GM12873 (cell line): ENCODE measurements around the gene MADD.

Source experiments
- TF ChIP-seq, protein P1 (sequence below): IDR thresholded peaks from 2 replicates; pipeline ENCODE4 v1.5.1; 2012; ENCODE audit warnings: low read depth, mild to moderate bottlenecking, moderate library complexity, low read length, control low read depth; ENCODE audit not compliant: insufficient read depth; ENCODE audit errors: missing control alignments

Gene MADD

GRCh38 chr11:47373876-47374719, 104.2 kb downstream of the MADD start:
- TF ChIP-seq, protein P1, sequence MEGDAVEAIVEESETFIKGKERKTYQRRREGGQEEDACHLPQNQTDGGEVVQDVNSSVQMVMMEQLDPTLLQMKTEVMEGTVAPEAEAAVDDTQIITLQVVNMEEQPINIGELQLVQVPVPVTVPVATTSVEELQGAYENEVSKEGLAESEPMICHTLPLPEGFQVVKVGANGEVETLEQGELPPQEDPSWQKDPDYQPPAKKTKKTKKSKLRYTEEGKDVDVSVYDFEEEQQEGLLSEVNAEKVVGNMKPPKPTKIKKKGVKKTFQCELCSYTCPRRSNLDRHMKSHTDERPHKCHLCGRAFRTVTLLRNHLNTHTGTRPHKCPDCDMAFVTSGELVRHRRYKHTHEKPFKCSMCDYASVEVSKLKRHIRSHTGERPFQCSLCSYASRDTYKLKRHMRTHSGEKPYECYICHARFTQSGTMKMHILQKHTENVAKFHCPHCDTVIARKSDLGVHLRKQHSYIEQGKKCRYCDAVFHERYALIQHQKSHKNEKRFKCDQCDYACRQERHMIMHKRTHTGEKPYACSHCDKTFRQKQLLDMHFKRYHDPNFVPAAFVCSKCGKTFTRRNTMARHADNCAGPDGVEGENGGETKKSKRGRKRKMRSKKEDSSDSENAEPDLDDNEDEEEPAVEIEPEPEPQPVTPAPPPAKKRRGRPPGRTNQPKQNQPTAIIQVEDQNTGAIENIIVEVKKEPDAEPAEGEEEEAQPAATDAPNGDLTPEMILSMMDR: peak; percentile 98

- TF ChIP-seq, protein P1: no peak
Measured at GRCh38 chr11:47374720-47375019, 104.7 kb downstream of the MADD start.

- TF ChIP-seq, protein P1: no peak
Measured at GRCh38 chr11:47375020-47375419, 105.1 kb downstream of the MADD start.

DNA sequence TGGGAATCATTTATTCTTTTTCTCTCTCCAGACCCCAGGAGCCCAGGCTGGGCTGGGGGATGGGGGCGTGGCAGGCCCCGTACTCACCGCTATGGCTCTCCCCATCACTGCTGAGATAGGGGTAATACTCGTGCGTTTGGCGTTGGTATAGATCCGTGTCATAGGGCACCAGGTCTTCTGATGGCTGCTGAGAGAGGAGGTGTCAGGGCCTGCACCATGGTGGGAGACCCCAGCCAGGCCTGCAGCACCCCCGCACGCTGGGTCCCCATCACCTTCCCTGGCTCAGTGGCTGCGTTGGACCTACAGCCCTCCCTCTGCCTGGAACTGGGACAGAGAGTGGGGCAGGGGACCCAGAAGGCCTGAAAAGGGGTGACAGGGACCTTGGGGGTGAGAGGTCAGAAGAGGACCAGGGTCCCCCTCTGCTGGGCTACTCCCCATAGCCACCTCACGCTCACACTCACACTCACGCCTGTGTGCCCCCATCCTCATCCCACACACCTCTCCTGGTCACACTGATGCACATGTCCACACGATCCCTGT, 105.7 kb downstream of the MADD start:
- TF ChIP-seq, protein P1: no peak

GRCh38 chr11:47376107-47376524, 106.2 kb downstream of the MADD start:
- TF ChIP-seq, protein P1: no peak

DNA sequence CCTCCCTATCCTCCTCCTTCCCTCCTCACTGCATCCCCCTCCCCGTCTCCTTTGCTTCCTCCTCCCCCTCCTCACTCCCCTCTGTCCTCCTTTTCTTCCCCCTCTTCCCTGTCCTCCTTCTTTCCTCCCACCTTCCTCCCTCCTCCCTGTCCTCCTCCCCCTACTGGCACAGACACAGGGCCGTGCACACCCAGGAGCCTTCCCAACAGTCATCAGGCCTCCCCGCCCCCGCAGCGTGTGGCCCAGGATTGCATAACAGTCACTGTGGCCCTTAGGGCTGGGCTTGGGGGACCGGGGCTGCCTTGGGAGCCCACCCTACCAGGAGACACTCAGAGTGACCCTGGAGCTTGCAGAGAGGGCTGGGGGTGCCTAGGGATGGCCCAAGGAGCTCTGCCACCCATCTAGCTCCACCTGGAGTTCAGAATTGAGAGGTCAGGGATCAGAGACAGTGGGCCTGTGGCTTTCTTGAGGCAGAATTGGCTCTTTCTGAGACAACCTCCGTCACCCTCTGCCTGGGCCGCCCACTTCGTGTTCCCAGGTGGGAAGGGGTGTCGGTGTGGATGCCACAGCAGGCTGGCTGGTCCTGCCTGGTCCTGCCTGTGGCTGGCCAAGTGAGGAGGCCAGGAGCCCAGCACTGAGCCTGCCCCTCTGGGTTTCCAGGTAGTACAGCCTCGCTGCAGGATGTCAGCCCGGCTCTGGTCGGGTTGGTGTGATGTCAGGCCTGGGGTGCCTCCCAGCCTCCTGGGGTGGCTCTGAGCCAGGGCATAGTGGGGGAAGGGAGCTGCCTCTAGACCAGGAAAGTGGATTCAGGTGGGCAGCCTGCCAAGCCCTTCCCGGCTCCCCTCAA, 106.8 kb downstream of the MADD start:
- TF ChIP-seq, protein P1: peak; percentile 29

- TF ChIP-seq, protein P1: no peak
Measured at GRCh38 chr11:47377571-47378009, 107.7 kb downstream of the MADD start.
